Measurements from ENCODE around the gene BCL7A. TPM values are rescaled to one million over a fixed set of nuclear protein-coding genes. Genes with fewer than 3 reads are reported as not detected.

Gene BCL7A
- total and polyA plus RNA-seq, 2 of the 8 experiments (the other 6 are each of a cell fraction or from before 2014, with no cell fraction given), result 11.9 to 12.7 TPM

DNA sequence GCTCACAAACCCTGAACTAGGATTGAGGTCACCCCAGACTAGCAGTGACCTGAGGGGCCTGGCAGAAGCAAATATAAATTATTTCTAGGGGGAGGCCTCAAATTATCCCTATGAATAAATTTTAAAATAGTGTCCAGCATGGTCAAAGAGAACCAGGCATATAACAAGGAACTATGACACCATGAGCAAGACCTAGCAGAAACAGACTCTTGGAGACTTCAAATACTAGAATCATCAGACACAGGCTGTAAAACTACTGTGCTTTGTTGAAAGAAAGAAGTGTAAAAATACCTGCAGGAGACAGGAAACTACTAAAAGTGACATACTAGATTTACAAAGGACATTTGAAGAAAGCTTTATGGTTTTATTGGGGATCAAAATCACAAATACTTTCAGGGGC is 3.2 kb upstream of the BCL7A start:
- FAIRE-seq, result no peak
- TF ChIP-seq SIRT6 (IDR thresholded peaks at IDR 0.05; ENCODE audit: low read length) (no peak), CBX8 (IDR thresholded peaks at IDR 0.05; ENCODE audit: borderline replicate concordance, low read depth, low read length) (no peak), KDM5A (IDR thresholded peaks at IDR 0.05; ENCODE audit: low read length) (no peak), EGR1 (IDR thresholded peaks at IDR 0.05; ENCODE audit: borderline replicate concordance, low read depth, low read length) (no peak), SIX5 (IDR thresholded peaks at IDR 0.05; ENCODE audit: low read depth, low read length) (no peak), NRF1 (IDR thresholded peaks at IDR 0.05; ENCODE audit: low read depth, low read length) (no peak), MAX (IDR thresholded peaks at IDR 0.05) (no peak), FOSL1 (IDR thresholded peaks at IDR 0.05; ENCODE audit: insufficient read depth, low read depth, low read length) (no peak), CREB1 (IDR thresholded peaks at IDR 0.05) (no peak), RXRA (IDR thresholded peaks at IDR 0.05; ENCODE audit: insufficient read depth, low read depth, low read length) (no peak), SP1 (IDR thresholded peaks at IDR 0.05; ENCODE audit: low read depth, low read length) (no peak), GABPA (IDR thresholded peaks at IDR 0.05; ENCODE audit: borderline replicate concordance, insufficient read depth, low read length) (no peak), CEBPB (IDR thresholded peaks at IDR 0.05; ENCODE audit: low read depth, low read length) (no peak), JUND (IDR thresholded peaks at IDR 0.05; ENCODE audit: low read length) (no peak), TCF12 (IDR thresholded peaks at IDR 0.05; ENCODE audit: low read depth, low read length) (no peak), POLR2AphosphoS5 (IDR thresholded peaks at IDR 0.05; ENCODE audit: low read depth, low read length) (no peak)

More for the DNA sequence above, 3.2 kb upstream of the BCL7A start:
- Histone ChIP-seq H3K56ac (replicated peaks; ENCODE audit: insufficient read length, low read depth, low read length) (no peak overlapping the region), H3K4ac (replicated peaks; ENCODE audit: insufficient read length, low read depth, low read length) (no peak overlapping the region), H4K8ac (ENCODE audit: extremely low read depth, insufficient read depth, low read length) (no peak overlapping the region), H4K5ac (ENCODE audit: insufficient read length, low read depth, low read length) (no peak overlapping the region), H3K79me1 (ENCODE audit: low read depth, low read length) (no peaks in the 10 kb centered on the region), H4K20me1 (replicated peaks in 1 of 2; ENCODE audit: control insufficient read depth in 1 of 2, insufficient read depth in 2 of 2, low read length in 2 of 2) (no peaks in the 10 kb centered on the region), H3K79me2 (ENCODE audit: control insufficient read depth in 1 of 2, insufficient read depth in 2 of 2, low read length in 2 of 2) (peaks cover 0 to under 1% of the 10 kb centered on the region in 2 experiments; a peak in 1 of 4 replicates), H3K36me3 (ENCODE audit: control insufficient read depth in 2 of 4, insufficient read depth in 4 of 4, low read length in 3 of 4) (no peaks in the 10 kb centered on the region), H4K91ac (replicated peaks; ENCODE audit: insufficient read length, low read length) (no peak overlapping the region), H3K4me1 (replicated peaks in 1 of 4; ENCODE audit: control insufficient read depth in 3 of 4, insufficient read depth in 4 of 4, low read length in 3 of 4) (peaks cover 0 to 7% (median 5%) of the 10 kb centered on the region in 4 experiments; a peak in 4 of 7 replicates), H3K4me3 (ENCODE audit: extremely low read depth in 1 of 4, insufficient read depth in 2 of 4, low read depth in 3 of 4, low read length in 4 of 4) (no peak overlapping the region), H2BK120ac (replicated peaks; ENCODE audit: low read depth, low read length) (no peak overlapping the region), H2BK5ac (ENCODE audit: low read depth, low read length) (no peak overlapping the region), H3K23me2 (ENCODE audit: low read depth, low read length) (peaks cover 14% of the 10 kb centered on the region; the same call in 1 of the 2 replicates), H2BK12ac (ENCODE audit: low read depth, low read length) (no peak overlapping the region), H3K27ac (ENCODE audit: low read depth, low read length) (no peak overlapping the region), H2BK20ac (ENCODE audit: low read length) (no peak overlapping the region), H3K14ac (ENCODE audit: insufficient read length) (no peak overlapping the region), H2BK15ac (ENCODE audit: low read length) (no peak overlapping the region), H3K4me2 (ENCODE audit: insufficient read depth in 1 of 2, low read depth in 2 of 2, low read length in 2 of 2) (no peak overlapping the region), H3K9me3 (ENCODE audit: insufficient read depth in 2 of 2, low read depth in 1 of 2, low read length in 1 of 2) (no peaks in the 10 kb centered on the region), H2AFZ (ENCODE audit: low read length) (no peak overlapping the region), H3K23ac (ENCODE audit: insufficient read length) (no peak overlapping the region), H3K27me3 (replicated peaks in 1 of 4; ENCODE audit: control insufficient read depth in 3 of 4, extremely low read depth in 1 of 4, insufficient read depth in 3 of 4, low read length in 3 of 4) (peaks cover 3 to 25% (median 16%) of the 10 kb centered on the region in 4 experiments), H3K9ac (replicated peaks in 1 of 4; ENCODE audit: extremely low read depth in 1 of 4, low read depth in 3 of 4, low read length in 3 of 4) (no peak overlapping the region), H2AK5ac (ENCODE audit: low read depth, low read length) (no peak overlapping the region), H3K18ac (ENCODE audit: extremely low read depth, low read length) (no peak overlapping the region)
- DNase-seq (ENCODE audit: low read depth in 1 of 2, low spot score in 2 of 2), result no peak
- ChIA-PET POLR2A (ENCODE audit: partially characterized antibody) (interaction anchor here (1.3 kb wide), 1 partner anchor 13 kb away, joined by 9 read pairs; no protein-coding TSS in a partner anchor), CTCF (ENCODE audit: partially characterized antibody) (interaction anchor here (0.7 to 1.5 kb wide), 3 partner anchors 9 to 576 kb away, joined by 3 to 4 read pairs (median 3); no protein-coding TSS in a partner anchor)
